GM19467 (cell line): Measurements from ENCODE around the gene GEMIN7.

Experiments used
- ATAC-seq: cut with Tn5 transposase; IDR thresholded peaks from one replicate; pipeline ENCODE4 v1.9.1; 2021; ENCODE audit warnings: mild to moderate bottlenecking, moderate library complexity; ENCODE audit not compliant: unreplicated experiment

Gene GEMIN7

GRCh38 chr19:45082170-45082569 is 3.1 kb downstream of the GEMIN7 start:
- no peak for ATAC-seq

DNA sequence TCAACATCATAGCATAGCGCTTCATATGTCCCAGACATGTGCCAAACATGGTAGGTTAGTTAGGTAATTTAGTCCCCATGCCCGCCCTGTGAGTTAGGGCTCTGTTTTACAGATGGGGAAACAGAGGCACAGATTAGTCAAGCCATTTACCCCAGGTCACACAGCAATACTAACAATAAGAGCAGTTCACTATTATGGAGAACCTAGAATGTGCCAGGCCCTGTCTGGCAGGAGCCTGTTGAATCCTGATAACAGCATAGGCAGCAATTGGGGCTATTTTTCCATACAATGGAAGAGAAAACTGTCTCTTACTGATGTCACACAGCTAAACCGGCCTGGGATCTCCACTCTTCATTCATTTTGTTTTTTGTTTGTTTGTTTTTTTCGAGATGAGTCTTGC is 7.4 kb downstream of the GEMIN7 start:
- ATAC-seq: no peak

DNA sequence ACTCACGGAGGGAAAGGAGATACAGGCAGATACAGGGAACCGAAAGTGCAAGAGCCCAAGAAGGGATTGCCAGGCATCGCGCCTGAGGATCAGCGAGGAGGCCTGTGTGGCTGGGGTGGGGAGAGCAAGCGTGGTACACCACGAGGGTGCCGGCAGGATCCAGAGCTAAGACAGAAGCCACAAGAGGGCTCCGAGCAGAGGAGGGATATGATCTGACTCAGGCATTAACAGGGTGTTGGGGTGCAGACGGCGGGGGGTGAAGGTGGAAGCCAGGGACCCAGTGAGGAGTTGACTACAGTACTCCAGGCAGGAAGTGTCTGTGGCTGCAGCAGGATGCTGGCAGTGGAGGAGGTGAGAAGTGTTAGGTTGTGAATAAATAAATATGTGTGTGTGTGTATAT is 8.5 kb downstream of the GEMIN7 start:
- no peak for ATAC-seq

DNA sequence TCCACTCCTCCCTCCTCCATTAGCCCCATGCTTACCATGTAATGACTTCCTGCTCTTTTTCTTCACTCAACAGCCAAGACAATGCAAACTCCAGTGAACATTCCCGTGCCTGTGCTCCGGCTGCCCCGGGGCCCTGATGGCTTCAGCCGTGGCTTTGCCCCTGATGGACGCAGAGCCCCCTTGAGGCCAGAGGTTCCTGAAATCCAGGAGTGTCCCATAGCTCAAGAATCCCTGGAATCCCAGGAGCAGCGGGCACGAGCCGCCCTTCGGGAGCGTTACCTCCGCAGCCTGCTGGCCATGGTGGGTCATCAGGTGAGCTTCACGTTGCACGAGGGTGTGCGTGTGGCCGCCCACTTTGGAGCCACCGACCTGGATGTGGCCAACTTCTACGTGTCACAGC is 11.0 kb downstream of the GEMIN7 start:
- no peak for ATAC-seq

DNA sequence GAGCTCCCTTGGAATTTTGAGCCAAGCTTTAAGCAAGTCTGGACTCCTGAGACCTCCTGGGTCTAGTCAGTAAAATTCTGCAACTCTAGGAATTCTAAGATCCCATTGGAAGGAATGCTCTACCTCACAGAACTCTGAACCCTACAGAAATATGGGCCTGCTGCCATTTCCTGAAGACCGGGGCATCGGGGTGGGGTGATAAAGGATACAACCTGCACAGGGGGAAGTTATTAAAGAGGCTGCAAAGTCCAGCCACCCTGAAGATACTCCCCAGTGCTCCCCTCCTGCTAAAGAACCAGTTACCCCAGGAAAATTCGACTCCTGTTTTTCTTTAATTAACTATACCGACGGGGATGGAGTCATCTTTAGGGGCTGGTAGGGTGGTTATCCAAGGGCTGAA is 11.5 kb downstream of the GEMIN7 start:
- ATAC-seq: no peak

- ATAC-seq: peak; percentile 51
These were observed 12.2 kb downstream of the GEMIN7 start for GRCh38 chr19:45091031-45091923.

DNA sequence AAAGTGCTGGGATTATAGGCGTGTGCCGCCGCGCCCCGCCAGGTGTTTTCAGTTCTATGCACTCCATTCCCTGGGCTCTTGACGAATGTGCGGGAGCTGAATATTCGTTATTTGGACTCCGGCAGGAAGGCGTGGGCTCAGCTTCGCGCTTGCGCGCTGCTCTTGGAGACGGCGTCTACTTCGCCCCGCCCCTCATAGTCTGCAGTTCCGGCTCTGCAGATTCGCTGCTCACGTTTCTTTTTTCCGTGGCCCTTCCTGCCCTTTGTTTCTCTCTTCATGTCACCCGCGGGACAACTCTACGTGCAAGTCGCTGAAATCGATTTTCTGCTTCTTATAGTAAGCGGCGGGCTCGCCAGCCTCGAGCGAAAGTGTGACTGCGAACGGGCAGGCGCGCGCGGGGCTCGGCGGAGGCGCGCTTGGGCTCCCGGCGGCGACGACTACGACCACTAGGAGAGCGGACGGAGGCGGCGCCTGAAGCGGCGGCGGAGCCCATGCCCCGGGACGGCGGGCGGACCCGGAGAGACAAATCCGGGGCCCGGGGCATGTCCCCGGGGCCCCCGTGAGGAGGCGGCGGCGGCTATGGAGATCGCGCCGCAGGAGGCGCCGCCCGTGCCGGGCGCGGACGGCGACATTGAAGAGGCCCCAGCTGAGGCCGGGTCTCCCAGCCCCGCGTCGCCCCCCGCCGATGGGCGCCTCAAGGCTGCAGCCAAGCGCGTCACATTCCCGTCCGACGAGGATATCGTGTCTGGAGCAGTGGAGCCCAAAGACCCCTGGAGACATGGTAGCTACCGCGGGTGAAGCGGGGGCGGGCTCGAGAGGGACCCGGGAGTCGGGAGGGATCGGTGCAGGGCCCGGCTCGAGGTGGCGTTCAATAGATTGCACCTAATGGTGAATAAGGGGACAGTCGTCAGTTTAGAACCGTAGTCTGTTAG is 14.0 kb downstream of the GEMIN7 start, which contains the start of gene PPP1R37:
PPP1R37 (plus strand) TSS at position 433 of the 932 bp plus-strand sequence; CDS start at position 580, 147 bp downstream.
- ATAC-seq: peak; percentile 55

DNA sequence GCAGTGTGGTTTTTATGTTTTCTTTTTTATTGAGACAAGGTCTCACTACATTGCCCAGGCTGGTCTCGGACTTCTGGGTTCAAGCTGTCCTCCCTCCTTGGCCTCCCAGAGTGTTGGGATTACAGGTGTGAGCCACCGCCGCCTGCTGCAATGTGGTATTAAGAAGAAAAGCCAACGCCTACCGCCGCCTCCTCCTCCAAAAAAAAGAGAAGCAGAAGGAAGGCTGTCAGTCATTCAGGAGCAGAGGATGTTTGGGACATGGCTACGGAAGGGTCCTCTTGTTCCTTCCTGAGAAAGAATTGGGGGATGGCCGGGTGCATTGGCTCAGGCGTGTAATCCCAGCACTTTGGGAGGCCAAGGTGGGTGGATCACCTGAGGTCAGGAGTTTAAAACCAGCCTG is 15.1 kb downstream of the GEMIN7 start:
- no peak for ATAC-seq

DNA sequence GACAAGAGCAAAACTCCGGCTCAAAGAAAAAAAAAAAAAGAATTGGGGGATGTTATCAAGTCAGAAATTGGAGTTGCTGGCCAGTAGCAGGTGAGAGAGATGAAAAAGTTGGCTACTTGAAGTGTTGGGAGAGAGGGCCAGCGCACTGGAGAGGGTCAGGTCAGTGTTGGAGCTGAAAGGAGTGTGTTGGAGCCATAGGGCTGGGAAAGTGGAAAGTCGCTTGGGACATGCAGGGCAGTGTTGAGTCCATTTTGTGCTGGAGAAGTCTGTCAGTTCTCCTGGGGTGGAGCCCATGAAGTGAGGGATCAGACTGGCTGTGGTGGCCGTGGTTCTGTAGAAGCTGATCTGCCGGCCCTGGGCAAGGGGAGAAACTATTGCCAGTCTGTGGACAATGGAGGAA is 15.6 kb downstream of the GEMIN7 start:
- no peak for ATAC-seq

- ATAC-seq: no peak
These were observed 16.7 kb downstream of the GEMIN7 start for GRCh38 chr19:45095496-45096413.

DNA sequence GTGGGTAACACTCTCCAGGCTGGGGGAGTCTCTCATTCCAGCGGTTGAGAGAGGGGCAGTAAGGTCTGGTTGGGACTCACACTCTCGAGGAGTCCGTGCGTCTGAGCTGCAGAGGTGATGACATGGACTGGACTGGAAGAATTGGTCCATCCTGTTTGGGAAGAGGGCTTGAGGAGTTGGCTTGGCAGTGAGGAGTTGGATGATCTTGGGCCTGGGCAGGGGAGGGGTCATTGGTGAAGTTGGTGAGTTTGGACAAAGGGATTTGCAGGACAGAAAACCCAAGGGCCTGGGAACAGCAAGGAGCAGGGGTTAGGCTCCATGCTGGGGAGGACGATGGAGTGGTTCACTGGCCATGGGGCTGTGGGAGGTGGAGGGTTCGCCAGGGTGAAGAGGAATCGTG is 17.6 kb downstream of the GEMIN7 start:
- no peak for ATAC-seq

GRCh38 chr19:45097450-45097775 is 18.4 kb downstream of the GEMIN7 start:
- ATAC-seq: no peak

GRCh38 chr19:45097776-45098520 is 18.9 kb downstream of the GEMIN7 start:
- no peak for ATAC-seq

- no peak for ATAC-seq
These were observed 19.7 kb downstream of the GEMIN7 start for GRCh38 chr19:45098521-45099466.

DNA sequence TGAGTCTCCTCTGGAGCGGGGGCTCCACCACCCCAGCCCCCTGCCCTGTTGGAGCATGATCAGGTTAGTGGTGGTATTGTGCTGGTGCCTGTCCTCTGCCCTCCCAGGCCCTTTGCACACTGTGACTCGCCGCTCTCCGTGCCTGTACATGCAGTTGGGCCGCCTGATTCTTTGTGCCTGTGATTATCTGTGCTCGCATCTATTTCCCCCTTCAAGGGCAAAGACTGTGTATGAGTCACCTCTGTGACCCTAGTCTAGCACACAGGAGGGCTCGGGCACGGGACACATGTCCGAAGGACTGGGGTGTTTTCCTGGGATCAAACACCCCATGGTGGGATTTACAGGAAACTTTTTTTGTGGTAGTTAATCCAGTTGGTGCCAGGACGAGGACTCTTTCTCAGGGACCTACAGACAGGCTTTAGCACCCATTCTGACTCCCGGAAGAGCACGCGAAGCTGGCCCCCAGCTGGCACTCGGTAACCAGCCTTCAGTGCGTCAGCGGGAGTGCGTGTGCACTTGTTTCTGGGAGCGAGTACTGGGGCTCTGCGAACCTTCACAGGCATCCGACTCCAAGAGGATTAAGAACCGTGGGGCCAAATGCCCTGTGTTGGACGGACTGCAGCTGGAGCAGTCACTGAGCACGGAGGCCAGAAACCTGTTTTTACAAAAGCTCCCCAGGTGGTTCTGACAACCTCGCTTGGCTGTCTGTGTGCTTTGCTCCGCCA is 20.6 kb downstream of the GEMIN7 start:
- ATAC-seq: no peak

DNA sequence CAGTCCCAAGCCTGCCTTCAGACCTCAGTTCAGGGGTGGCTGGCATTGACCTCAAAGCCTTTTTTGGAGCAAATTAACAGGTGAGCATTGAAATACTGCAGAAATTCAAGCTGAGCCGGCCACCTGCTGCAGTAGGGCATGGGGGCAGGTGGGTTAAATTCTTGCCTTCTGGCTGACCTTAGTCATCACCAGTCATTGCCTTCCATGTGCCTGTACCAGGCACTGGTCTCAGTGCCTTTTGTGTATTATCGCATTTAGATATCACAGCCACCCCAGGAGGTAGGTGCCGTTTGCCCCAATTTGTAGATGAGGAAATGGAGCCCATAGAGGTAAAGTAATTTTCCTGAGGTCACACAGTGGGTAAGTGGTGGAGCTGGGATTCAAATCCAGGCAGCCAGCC is 21.1 kb downstream of the GEMIN7 start:
- no peak for ATAC-seq

- no peak for ATAC-seq
These were observed 21.8 kb downstream of the GEMIN7 start for GRCh38 chr19:45100846-45101252.

- ATAC-seq: no peak
These were observed 22.7 kb downstream of the GEMIN7 start for GRCh38 chr19:45101806-45102205.
